Neural cell (in vitro differentiated cells): Measurements from ENCODE around the gene IRF4.

Experiments
- CTCF ChIP-seq: fragments of 450-650 bp; IDR thresholded peaks from 2 replicates; pipeline ENCODE4 v1.5.1; 2014; ENCODE audit warnings: antibody characterized with exemption, mild to moderate bottlenecking, moderate library complexity; ENCODE audit not compliant: poor library complexity, severe bottlenecking
- EP300 ChIP-seq: fragments of 450-650 bp; conservative IDR thresholded peaks from 2 replicates; pipeline ENCODE4 v1.6.1; 2014; ENCODE audit warnings: antibody characterized with exemption, mild to moderate bottlenecking, moderate library complexity; ENCODE audit not compliant: poor library complexity, severe bottlenecking
- EZH2 ChIP-seq: fragments of 200-600, 300-800 bp; shearing (Covaris generic), sonication (generic); IDR thresholded peaks from 2 replicates; pipeline ENCODE4 v1.6.1; 2014; ENCODE audit warnings: antibody characterized with exemption, low read length, borderline replicate concordance, mild to moderate bottlenecking; ENCODE audit not compliant: insufficient read depth, poor library complexity, severe bottlenecking
- MXI1 ChIP-seq: fragments of 450-650 bp; conservative IDR thresholded peaks from 2 replicates; pipeline ENCODE4 v1.6.1; 2014; ENCODE audit warnings: antibody characterized with exemption, mild to moderate bottlenecking; ENCODE audit not compliant: poor library complexity, severe bottlenecking
- POLR2AphosphoS5 ChIP-seq: IDR thresholded peaks from 2 replicates; pipeline ENCODE4 v1.6.1; 2012
- RAD21 ChIP-seq: fragments of 450-650 bp; conservative IDR thresholded peaks from 2 replicates; pipeline ENCODE4 v1.6.1; 2014; ENCODE audit warnings: antibody characterized with exemption, mild to moderate bottlenecking, moderate library complexity
- REST ChIP-seq: IDR thresholded peaks from 2 replicates; pipeline ENCODE4 v1.6.1; 2012; ENCODE audit warnings: borderline replicate concordance
- TAF1 ChIP-seq: IDR thresholded peaks from 2 replicates; pipeline ENCODE4 v1.6.1; 2012; ENCODE audit warnings: low read depth

- TF ChIP-seq RAD21 (no peak), CTCF (no peak), POLR2AphosphoS5 (no peak), EZH2 (no peak), EP300 (no peak), REST (no peak), MXI1 (no peak), TAF1 (no peak)
Observed at GRCh38 chr6:455835-456234, 64.3 kb downstream of the IRF4 start.
